Neural crest cell (in vitro differentiated cells): ENCODE data around the gene STPG1. TPM values are rescaled to one million over a fixed set of nuclear protein-coding genes. Genes with fewer than 3 reads are reported as not detected.

ENCODE experiments used
- DNase-seq: peaks from one replicate; pipeline ENCODE4 v3.0.0; 2021; ENCODE audit warnings: low read depth, mixed read lengths, low spot score
- H3K27ac Mint-ChIP-seq: one replicate; pipeline ENCODE4 v1.8.0; 2021; ENCODE audit warnings: mild to moderate bottlenecking, mixed read lengths; ENCODE audit not compliant: unreplicated experiment
- H3K27me3 Mint-ChIP-seq: 2 replicates; pipeline ENCODE4 v1.8.0; 2021; ENCODE audit warnings: low read depth, mild to moderate bottlenecking, mixed read lengths
- H3K36me3 Mint-ChIP-seq: 2 replicates; pipeline ENCODE4 v1.8.0; 2021; ENCODE audit warnings: low read depth, mild to moderate bottlenecking, mixed read lengths
- H3K4me1 Mint-ChIP-seq: 2 replicates; pipeline ENCODE4 v1.8.0; 2021; ENCODE audit warnings: mixed read lengths
- H3K4me3 Mint-ChIP-seq: one replicate; pipeline ENCODE4 v1.8.0; 2021; ENCODE audit warnings: mild to moderate bottlenecking, mixed read lengths
- H3K9me3 Mint-ChIP-seq: 2 replicates; pipeline ENCODE4 v1.8.0; 2021; ENCODE audit warnings: mixed read lengths
- total RNA-seq: library from RNA; stranded (reverse); gene quantifications from 2 replicates; pipeline ENCODE4 v1.2.1, GENCODE V29; 2021
- TF ChIP-seq, protein P1 (sequence below): fragments of 200-600 bp; sonication (generic); conservative IDR thresholded peaks from 2 replicates; pipeline ENCODE4 v1.5.0; 2021; ENCODE audit warnings: antibody characterized with exemption, mild to moderate bottlenecking

STPG1 gene
- total RNA-seq, 1 donor from 2014 or later, result 7.7 TPM

DNA sequence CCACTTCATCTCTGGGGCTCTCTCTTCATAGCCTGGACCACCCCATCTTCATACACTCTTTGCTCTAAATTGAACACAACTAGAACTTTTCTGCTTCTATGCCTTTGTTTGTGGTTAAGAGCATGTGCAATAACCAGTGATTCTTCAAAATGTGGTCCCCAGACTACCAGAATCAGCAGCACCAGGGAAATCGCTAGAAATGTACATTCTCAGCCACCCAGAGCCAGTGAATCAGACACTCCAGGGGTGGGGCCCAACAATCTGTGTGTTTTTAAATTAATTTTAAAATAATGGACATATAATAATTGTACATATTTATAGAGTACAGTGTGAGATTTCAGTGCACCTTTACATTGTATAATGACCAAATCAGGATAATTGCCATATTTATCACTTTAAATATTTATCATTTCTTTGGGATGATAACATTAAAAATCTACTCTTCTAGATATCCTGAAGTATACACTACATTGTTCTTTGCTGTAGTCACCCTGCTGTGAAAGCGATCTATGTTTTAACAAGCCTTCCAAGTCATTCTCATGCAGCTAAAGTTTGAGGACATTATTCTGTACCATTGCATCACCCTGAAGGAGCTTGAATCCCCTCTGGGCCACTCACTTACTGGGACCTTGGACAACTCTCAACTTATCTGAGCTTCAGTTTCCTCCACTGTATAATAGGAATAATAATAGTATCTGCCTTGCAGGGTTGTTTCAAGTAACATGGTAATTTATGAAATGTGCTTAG lies 83.6 kb downstream of the STPG1 start:
- Mint-ChIP-seq H3K4me1 (no peaks in the 10 kb centered on the region), H3K36me3 (no peaks in the 10 kb centered on the region), H3K27ac (no peak overlapping the region), H3K27me3 (peaks cover 32% of the 10 kb centered on the region), H3K4me3 (no peak overlapping the region), H3K9me3 (peaks cover 4% of the 10 kb centered on the region)
- TF ChIP-seq, protein P1, sequence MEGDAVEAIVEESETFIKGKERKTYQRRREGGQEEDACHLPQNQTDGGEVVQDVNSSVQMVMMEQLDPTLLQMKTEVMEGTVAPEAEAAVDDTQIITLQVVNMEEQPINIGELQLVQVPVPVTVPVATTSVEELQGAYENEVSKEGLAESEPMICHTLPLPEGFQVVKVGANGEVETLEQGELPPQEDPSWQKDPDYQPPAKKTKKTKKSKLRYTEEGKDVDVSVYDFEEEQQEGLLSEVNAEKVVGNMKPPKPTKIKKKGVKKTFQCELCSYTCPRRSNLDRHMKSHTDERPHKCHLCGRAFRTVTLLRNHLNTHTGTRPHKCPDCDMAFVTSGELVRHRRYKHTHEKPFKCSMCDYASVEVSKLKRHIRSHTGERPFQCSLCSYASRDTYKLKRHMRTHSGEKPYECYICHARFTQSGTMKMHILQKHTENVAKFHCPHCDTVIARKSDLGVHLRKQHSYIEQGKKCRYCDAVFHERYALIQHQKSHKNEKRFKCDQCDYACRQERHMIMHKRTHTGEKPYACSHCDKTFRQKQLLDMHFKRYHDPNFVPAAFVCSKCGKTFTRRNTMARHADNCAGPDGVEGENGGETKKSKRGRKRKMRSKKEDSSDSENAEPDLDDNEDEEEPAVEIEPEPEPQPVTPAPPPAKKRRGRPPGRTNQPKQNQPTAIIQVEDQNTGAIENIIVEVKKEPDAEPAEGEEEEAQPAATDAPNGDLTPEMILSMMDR, result no peak
- DNase-seq, result no peak

DNA sequence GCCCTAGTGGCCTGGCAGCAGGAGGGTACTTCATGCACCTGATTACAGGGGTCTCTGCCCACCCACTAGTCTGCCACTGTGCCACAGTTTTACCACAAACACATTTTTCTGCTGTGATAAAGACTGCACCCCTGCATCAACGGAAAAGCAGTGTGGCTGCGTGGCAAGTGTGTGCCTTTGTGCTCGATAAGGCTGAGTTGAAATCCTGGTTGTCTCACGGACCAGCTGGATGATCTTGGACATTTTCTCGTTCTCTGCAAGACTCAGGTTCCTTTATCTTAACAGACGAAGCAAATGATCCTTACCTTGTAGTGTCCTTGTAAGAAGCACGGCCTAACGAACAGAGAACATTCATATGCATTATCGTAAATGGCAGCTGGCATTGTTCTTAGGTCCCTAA lies 84.3 kb downstream of the STPG1 start:
- H3K27me3 Mint-ChIP-seq, result peaks cover 35% of the 10 kb centered on the region
- H3K9me3 Mint-ChIP-seq, result peaks cover 4% of the 10 kb centered on the region
- H3K27ac Mint-ChIP-seq, result no peak overlapping the region
- no peak for DNase-seq
- no peaks in the 10 kb centered on the region for H3K4me1 Mint-ChIP-seq
- TF ChIP-seq, protein P1, result no peak
- no peak overlapping the region for H3K4me3 Mint-ChIP-seq
- H3K36me3 Mint-ChIP-seq, result no peaks in the 10 kb centered on the region

GRCh38 chr1:24327891-24328290 lies 85.7 kb downstream of the STPG1 start:
- TF ChIP-seq, protein P1, result no peak
- H3K4me1 Mint-ChIP-seq, result no peaks in the 10 kb centered on the region
- no peaks in the 10 kb centered on the region for H3K36me3 Mint-ChIP-seq
- DNase-seq, result no peak
- no peak overlapping the region for H3K27ac Mint-ChIP-seq
- no peak overlapping the region for H3K4me3 Mint-ChIP-seq
- H3K9me3 Mint-ChIP-seq, result peaks cover 4% of the 10 kb centered on the region
- peaks cover 49% of the 10 kb centered on the region for H3K27me3 Mint-ChIP-seq

GRCh38 chr1:24327486-24327885 lies 86.1 kb downstream of the STPG1 start:
- Mint-ChIP-seq H3K27me3 (peaks cover 53% of the 10 kb centered on the region), H3K9me3 (peaks cover 4% of the 10 kb centered on the region), H3K4me1 (no peaks in the 10 kb centered on the region), H3K36me3 (no peaks in the 10 kb centered on the region), H3K4me3 (no peak overlapping the region), H3K27ac (no peak overlapping the region)
- no peak for DNase-seq
- TF ChIP-seq, protein P1, result no peak

- H3K4me3 Mint-ChIP-seq, result no peak overlapping the region
- H3K27me3 Mint-ChIP-seq, result peaks cover 67% of the 10 kb centered on the region
- H3K9me3 Mint-ChIP-seq, result no peaks in the 10 kb centered on the region
- no peaks in the 10 kb centered on the region for H3K36me3 Mint-ChIP-seq
- H3K4me1 Mint-ChIP-seq, result peaks cover 4% of the 10 kb centered on the region
- TF ChIP-seq, protein P1, result no peak
- H3K27ac Mint-ChIP-seq, result no peak overlapping the region
- no peak for DNase-seq
These were observed 87.8 kb downstream of the STPG1 start for GRCh38 chr1:24325587-24326449.
